BLaER1 (cell line): Measurements from ENCODE around the gene CRABP2.

ENCODE experiments used
- H3K27ac ChIP-seq: shearing (Covaris generic); formaldehyde crosslinking; 2 replicates; pipeline ENCODE4 v1.8.1; 2022
- H3K27me3 ChIP-seq: shearing (Covaris generic); formaldehyde crosslinking; 2 replicates; pipeline ENCODE4 v1.8.1; 2022
- H3K36me3 ChIP-seq: shearing (Covaris generic); formaldehyde crosslinking; 2 replicates; pipeline ENCODE4 v1.8.1; 2022
- H3K4me1 ChIP-seq: shearing (Covaris generic); formaldehyde crosslinking; 2 replicates; pipeline ENCODE4 v1.8.1; 2022
- H3K4me2 ChIP-seq: shearing (Covaris generic); formaldehyde crosslinking; 2 replicates; pipeline ENCODE4 v1.8.1; 2022
- H3K4me3 ChIP-seq: shearing (Covaris generic); formaldehyde crosslinking; 2 replicates; pipeline ENCODE4 v1.8.1; 2022
- H3K9ac ChIP-seq: shearing (Covaris generic); formaldehyde crosslinking; 2 replicates; pipeline ENCODE4 v1.8.1; 2022
- H3K9me3 ChIP-seq: shearing (Covaris generic); formaldehyde crosslinking; 2 replicates; pipeline ENCODE4 v1.8.1; 2022
- H4K20me1 ChIP-seq: shearing (Covaris generic); formaldehyde crosslinking; 2 replicates; pipeline ENCODE4 v1.8.1; 2022
- Cebpa-rat ChIP-seq: shearing (Covaris generic); IDR thresholded peaks from 2 replicates; pipeline ENCODE4 v1.8.1; 2022

The CRABP2 gene

GRCh38 chr1:156658945-156659574 lies 46.3 kb downstream of the CRABP2 start:
- H3K4me2 ChIP-seq, result peak overlapping the region; percentile 91
- peaks cover 69% of the 10 kb centered on the region for H3K4me1 ChIP-seq
- no peaks in the 10 kb centered on the region for H3K36me3 ChIP-seq
- H3K27ac ChIP-seq, result no peak overlapping the region
- no peak overlapping the region for H3K4me3 ChIP-seq
- TF ChIP-seq Cebpa-rat, result no peak
- peaks cover 52% of the 10 kb centered on the region for H3K27me3 ChIP-seq
- H3K9ac ChIP-seq, result no peak overlapping the region
- H3K9me3 ChIP-seq, result no peaks in the 10 kb centered on the region
- peaks cover 33% of the 10 kb centered on the region for H4K20me1 ChIP-seq

DNA sequence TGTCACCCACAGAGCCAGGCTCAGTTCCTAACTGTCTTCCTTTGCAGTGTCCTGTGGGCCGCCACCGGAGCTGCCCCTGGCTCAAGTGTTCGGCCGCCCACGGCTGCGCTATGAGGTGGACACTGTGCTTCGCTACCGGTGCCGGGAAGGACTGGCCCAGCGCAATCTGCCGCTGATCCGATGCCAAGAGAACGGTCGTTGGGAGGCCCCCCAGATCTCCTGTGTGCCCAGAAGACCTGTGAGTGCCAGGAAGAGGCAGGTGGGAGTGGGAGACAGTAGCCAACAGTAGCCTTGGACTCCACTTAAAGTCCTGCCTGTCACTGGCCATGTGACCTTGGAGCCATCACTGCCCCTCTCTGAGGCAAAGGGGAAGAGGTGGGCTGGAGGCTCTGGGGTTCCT lies 46.9 kb downstream of the CRABP2 start:
- no peak overlapping the region for H3K9ac ChIP-seq
- peaks cover 58% of the 10 kb centered on the region for H3K27me3 ChIP-seq
- peaks cover 64% of the 10 kb centered on the region for H3K4me1 ChIP-seq
- no peak overlapping the region for H3K4me3 ChIP-seq
- no peak overlapping the region for H3K27ac ChIP-seq
- H3K4me2 ChIP-seq, result no peak overlapping the region; the same call in 1 of the 2 replicates
- H3K36me3 ChIP-seq, result no peaks in the 10 kb centered on the region
- peaks cover 38% of the 10 kb centered on the region for H4K20me1 ChIP-seq
- no peaks in the 10 kb centered on the region for H3K9me3 ChIP-seq
- TF ChIP-seq Cebpa-rat, result no peak

DNA sequence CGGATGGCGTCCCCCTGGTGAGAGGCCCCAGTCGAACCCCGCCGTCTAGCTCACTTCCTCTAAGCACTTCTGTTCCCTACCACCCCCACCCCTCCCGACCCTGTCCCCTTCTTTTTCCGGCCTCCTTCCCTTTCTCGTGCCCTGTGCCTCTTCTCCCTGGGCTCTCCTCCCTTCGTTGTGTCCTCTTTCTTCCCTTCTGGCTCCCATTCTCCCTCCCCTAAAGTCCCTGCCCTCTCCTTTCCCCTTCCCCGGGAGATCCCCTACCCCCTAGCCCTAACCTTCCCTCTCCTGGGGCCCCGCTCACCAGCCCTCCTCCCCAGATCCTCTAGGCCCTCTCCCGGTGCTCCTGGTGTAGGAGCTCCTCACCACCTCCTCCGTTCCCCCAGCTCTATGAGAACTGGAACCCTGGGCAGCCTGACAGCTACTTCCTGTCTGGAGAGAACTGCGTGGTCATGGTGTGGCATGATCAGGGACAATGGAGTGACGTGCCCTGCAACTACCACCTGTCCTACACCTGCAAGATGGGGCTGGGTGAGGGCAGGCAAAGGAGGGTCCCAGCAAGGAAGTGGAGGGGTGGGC lies 47.6 kb downstream of the CRABP2 start:
- H3K9ac ChIP-seq, result no peak overlapping the region
- H3K27me3 ChIP-seq, result peaks cover 65% of the 10 kb centered on the region
- H3K4me3 ChIP-seq, result no peak overlapping the region
- no peaks in the 10 kb centered on the region for H3K9me3 ChIP-seq
- H4K20me1 ChIP-seq, result peaks cover 45% of the 10 kb centered on the region
- H3K4me2 ChIP-seq, result peak overlapping the region; percentile 76
- H3K36me3 ChIP-seq, result no peaks in the 10 kb centered on the region
- H3K4me1 ChIP-seq, result peaks cover 57% of the 10 kb centered on the region
- TF ChIP-seq Cebpa-rat, result no peak
- H3K27ac ChIP-seq, result no peak overlapping the region

DNA sequence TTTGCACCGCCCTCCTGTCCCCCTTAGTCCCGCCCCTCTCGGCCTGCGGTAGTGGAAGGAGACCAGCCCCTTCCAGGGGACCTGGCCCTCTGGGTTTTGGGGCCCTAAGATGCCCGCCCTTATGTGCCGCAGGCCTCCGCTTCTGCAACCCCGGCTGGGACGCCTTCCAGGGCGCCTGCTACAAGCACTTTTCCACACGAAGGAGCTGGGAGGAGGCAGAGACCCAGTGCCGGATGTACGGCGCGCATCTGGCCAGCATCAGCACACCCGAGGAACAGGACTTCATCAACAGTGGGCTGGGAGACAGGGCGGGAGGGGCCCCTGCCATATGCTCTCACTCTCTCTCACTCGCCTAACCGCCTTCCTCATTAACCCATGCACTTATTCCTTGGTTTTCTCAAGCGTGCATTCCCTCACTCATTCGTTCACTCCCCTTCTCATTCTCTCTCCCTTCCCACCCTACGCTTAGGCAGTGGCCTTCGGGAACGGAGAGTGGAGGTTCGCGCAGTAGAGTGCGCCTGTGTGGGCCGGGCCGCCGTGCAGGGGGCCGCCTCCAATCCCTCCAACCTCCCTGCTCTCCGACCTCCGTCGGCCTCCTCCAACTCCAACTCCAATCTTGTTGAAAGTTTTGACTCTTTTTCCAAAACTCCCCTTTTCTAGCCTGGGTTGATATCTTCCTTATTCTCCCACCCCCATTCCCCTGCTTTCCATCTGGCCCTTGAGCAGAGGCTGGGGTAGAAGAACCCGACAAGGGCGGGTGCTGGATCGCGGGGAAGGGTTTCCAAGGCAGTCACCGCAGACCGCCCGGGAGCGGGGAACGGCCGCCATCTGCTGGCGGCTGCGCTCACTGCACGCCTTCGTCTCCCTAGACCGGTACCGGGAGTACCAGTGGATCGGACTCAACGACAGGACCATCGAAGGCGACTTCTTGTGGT lies 48.3 kb downstream of the CRABP2 start:
- peaks cover 52% of the 10 kb centered on the region for H4K20me1 ChIP-seq
- no peaks in the 10 kb centered on the region for H3K9me3 ChIP-seq
- no peak overlapping the region for H3K27ac ChIP-seq
- no peak overlapping the region for H3K9ac ChIP-seq
- H3K4me3 ChIP-seq, result peak overlapping the region; percentile 36; the same call in 1 of the 2 replicates
- peaks cover 49% of the 10 kb centered on the region for H3K4me1 ChIP-seq
- H3K27me3 ChIP-seq, result peaks cover 72% of the 10 kb centered on the region
- no peak for TF ChIP-seq Cebpa-rat
- H3K4me2 ChIP-seq, result peak overlapping the region; percentile 76
- H3K36me3 ChIP-seq, result no peaks in the 10 kb centered on the region

DNA sequence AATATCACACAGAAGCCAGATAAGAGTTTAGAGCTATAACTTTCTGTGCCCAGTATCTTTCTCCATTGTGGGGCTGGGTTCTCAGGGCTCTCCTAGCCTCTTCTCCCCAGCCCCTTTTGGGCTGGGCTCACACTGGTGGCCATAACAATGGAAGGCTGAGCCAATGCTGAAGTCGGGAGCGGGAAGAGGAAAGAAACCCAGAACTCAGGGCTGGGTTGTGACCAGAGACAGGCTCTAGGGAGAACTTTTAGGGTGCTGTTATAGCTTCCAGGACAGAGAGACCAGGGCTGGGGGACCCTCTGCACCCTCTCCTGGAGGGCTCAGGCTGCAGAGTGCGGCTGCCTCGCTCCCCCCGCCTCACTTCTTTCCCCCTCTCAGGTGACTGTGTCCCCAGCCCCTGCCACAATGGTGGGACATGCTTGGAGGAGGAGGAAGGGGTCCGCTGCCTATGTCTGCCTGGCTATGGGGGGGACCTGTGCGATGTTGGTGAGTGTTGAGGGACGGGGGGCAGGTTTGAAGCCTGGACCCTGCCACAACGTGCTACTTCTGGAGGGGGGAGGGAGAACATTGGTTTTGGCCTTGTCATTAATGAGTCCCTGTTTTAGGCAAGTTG lies 49.4 kb downstream of the CRABP2 start:
- Histone ChIP-seq H3K27ac (no peak overlapping the region), H3K4me3 (no peak overlapping the region), H3K27me3 (peaks cover 83% of the 10 kb centered on the region), H3K9me3 (no peaks in the 10 kb centered on the region), H3K4me1 (peaks cover 39% of the 10 kb centered on the region), H3K9ac (no peak overlapping the region), H4K20me1 (peaks cover 61% of the 10 kb centered on the region), H3K36me3 (no peaks in the 10 kb centered on the region), H3K4me2 (no peak overlapping the region)
- no peak for TF ChIP-seq Cebpa-rat

DNA sequence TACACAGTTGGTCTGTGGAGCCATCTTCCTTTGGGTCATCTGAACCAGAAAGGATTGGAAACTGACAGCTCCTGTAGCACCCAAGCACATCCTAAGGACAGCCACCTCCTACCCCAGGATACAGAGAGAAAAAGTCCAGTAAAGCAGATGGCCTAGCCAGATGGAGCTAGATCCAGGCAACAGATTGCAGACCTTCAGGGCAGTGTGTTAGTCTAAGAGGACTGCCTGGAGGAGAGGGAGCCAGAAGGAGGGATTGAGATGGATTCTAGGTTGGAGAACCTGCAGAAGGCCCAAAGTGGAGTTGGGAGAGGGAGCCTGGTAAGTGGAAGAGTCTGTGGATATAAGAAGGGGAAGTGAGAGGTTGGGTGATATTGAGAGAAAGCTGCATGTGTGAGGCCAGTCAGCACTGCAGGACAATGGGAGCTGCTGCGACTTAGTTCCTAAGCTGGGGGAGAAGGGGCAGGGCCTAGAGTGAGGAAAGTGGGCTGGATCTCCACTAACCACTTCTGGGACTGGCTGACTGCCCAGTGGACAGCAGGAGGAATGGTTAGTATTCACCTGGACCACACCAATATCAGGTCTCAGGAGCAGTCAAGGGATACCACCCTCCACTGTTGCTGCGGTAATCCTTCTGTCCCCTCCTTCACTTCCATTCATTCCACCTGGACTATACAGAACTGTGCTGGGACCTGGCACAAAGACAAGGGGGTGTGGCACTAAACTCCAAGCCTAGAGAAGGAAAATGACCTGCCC lies 50.1 kb downstream of the CRABP2 start:
- TF ChIP-seq Cebpa-rat, result no peak
- H3K27me3 ChIP-seq, result peaks cover 90% of the 10 kb centered on the region
- no peaks in the 10 kb centered on the region for H3K36me3 ChIP-seq
- H3K4me3 ChIP-seq, result no peak overlapping the region
- H3K4me2 ChIP-seq, result no peak overlapping the region
- no peaks in the 10 kb centered on the region for H3K9me3 ChIP-seq
- peaks cover 32% of the 10 kb centered on the region for H3K4me1 ChIP-seq
- no peak overlapping the region for H3K27ac ChIP-seq
- peaks cover 66% of the 10 kb centered on the region for H4K20me1 ChIP-seq
- no peak overlapping the region for H3K9ac ChIP-seq

DNA sequence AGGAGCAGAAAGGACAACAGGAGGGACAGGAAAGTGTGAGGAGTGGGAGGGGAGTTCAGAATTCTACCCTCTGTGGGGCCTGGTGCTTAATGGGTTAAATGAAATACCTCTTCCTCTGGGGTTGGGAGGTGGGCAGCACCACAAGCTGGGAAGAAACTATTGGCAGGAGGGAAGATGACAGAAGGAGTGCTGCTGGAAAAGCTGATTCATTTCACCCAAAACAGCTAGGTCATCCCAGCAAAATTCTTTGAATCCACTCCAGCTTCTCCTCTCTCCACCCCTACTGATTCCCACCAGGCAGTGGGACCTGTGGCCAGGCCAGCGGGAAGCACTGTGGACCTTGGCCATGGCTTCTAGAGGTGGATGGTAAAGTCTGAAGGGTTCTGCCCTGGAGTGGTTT lies 50.7 kb downstream of the CRABP2 start:
- Histone ChIP-seq H3K4me1 (peaks cover 26% of the 10 kb centered on the region), H3K9ac (no peak overlapping the region), H4K20me1 (peaks cover 66% of the 10 kb centered on the region), H3K36me3 (no peaks in the 10 kb centered on the region), H3K4me2 (no peak overlapping the region), H3K9me3 (no peaks in the 10 kb centered on the region), H3K4me3 (no peak overlapping the region), H3K27me3 (peaks cover 96% of the 10 kb centered on the region), H3K27ac (no peak overlapping the region)
- TF ChIP-seq Cebpa-rat, result no peak

- Histone ChIP-seq H3K4me1 (peaks cover 21% of the 10 kb centered on the region), H3K4me3 (no peak overlapping the region), H3K36me3 (no peaks in the 10 kb centered on the region), H3K9ac (no peak overlapping the region), H3K27me3 (peaks cover 100% of the 10 kb centered on the region), H4K20me1 (peaks cover 76% of the 10 kb centered on the region), H3K27ac (no peak overlapping the region), H3K4me2 (no peak overlapping the region), H3K9me3 (no peaks in the 10 kb centered on the region)
- no peak for TF ChIP-seq Cebpa-rat
Observed at GRCh38 chr1:156652992-156653355, 52.4 kb downstream of the CRABP2 start.

- Histone ChIP-seq H3K9me3 (no peaks in the 10 kb centered on the region), H3K36me3 (no peaks in the 10 kb centered on the region), H3K27me3 (peaks cover 100% of the 10 kb centered on the region), H3K27ac (no peak overlapping the region), H3K4me2 (no peak overlapping the region), H3K4me1 (peaks cover 16% of the 10 kb centered on the region), H4K20me1 (peaks cover 82% of the 10 kb centered on the region), H3K4me3 (no peak overlapping the region), H3K9ac (no peak overlapping the region)
- TF ChIP-seq Cebpa-rat, result no peak
Observed at GRCh38 chr1:156652131-156652991, 53.0 kb downstream of the CRABP2 start.
